ENCODE data around the gene SCD5. TPM values are rescaled to one million over a fixed set of nuclear protein-coding genes. Genes with fewer than 3 reads are reported as not detected.

Gene SCD5
- total RNA-seq, 2 donors from 2014 or later, result 9.7 to 14.0 TPM

- DNase-seq (ENCODE audit: low spot score), result no peak
- no peaks in the 10 kb centered on the region for H3K4me1 ChIP-seq
These were observed 172.2 kb downstream of the SCD5 start for GRCh38 chr4:82626251-82626868.

DNA sequence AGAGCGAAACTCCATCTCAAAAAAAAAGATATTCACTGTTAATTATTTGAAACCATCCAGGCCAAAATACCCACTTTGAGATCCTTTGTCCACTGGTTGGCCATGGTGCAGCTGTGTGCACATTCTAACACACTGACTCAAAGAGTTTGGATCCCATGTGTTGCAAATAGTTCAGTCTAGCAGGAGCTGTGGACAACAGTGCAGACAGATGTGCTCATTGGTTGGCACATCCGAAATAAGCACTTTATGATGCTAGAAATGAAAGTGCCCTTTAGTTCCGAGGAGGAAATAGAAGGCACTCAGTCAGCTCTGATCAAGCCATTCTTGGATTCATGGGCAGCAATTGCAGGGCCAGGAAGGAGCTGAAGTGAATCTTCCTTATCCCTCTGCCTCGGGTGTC is 173.8 kb downstream of the SCD5 start:
- Histone ChIP-seq H3K27me3 (no peaks in the 10 kb centered on the region), H3K4me3 (no peak overlapping the region), H3K36me3 (no peaks in the 10 kb centered on the region), H3K9me3 (no peaks in the 10 kb centered on the region), H3K4me1 (no peaks in the 10 kb centered on the region), H3K27ac (no peak overlapping the region)
- TF ChIP-seq, protein P1, sequence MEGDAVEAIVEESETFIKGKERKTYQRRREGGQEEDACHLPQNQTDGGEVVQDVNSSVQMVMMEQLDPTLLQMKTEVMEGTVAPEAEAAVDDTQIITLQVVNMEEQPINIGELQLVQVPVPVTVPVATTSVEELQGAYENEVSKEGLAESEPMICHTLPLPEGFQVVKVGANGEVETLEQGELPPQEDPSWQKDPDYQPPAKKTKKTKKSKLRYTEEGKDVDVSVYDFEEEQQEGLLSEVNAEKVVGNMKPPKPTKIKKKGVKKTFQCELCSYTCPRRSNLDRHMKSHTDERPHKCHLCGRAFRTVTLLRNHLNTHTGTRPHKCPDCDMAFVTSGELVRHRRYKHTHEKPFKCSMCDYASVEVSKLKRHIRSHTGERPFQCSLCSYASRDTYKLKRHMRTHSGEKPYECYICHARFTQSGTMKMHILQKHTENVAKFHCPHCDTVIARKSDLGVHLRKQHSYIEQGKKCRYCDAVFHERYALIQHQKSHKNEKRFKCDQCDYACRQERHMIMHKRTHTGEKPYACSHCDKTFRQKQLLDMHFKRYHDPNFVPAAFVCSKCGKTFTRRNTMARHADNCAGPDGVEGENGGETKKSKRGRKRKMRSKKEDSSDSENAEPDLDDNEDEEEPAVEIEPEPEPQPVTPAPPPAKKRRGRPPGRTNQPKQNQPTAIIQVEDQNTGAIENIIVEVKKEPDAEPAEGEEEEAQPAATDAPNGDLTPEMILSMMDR (IDR thresholded peaks at IDR 0.05), result no peak
- no peak for DNase-seq (ENCODE audit: low spot score)

More at GRCh38 chr4:82626251-82626868, 172.2 kb downstream of the SCD5 start:
- Histone ChIP-seq H3K27me3 (no peaks in the 10 kb centered on the region), H3K36me3 (no peaks in the 10 kb centered on the region), H3K27ac (peak overlapping the region in 1 of 2 donors; percentile 35), H3K4me3 (no peak overlapping the region), H3K9me3 (no peaks in the 10 kb centered on the region)
- TF ChIP-seq, protein P1 (IDR thresholded peaks at IDR 0.05), result no peak

DNA sequence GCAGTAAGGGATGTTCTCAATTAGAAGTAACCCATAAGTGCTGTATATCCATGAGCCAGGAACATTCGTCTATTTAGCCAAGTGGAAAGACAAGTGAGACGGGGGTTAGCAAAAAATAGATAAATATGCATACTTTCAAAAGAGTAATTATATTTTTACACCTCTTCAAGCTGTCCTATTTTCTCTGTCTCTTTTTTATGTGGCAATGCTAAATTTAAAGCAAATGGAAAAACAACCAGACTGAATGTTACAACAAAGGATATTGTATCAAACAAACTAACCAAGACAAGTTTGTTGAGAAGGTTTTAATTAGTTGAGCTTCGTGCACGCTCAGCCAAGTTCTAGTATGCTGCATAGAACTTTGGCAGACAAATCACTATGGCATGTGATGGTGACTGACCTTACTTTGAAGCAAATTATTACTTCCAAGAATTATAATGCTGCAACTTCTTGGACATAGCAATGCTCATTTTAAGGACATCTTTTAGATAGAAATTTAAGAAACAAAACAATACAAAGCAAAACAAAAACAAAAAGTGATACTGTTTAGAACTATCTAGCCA is 175.4 kb downstream of the SCD5 start:
- Histone ChIP-seq H3K4me3 (no peak overlapping the region), H3K4me1 (no peaks in the 10 kb centered on the region), H3K27ac (no peak overlapping the region), H3K36me3 (no peaks in the 10 kb centered on the region), H3K27me3 (no peaks in the 10 kb centered on the region), H3K9me3 (no peaks in the 10 kb centered on the region)
- DNase-seq (ENCODE audit: low spot score), result no peak
- TF ChIP-seq, protein P1 (IDR thresholded peaks at IDR 0.05), result no peak

DNA sequence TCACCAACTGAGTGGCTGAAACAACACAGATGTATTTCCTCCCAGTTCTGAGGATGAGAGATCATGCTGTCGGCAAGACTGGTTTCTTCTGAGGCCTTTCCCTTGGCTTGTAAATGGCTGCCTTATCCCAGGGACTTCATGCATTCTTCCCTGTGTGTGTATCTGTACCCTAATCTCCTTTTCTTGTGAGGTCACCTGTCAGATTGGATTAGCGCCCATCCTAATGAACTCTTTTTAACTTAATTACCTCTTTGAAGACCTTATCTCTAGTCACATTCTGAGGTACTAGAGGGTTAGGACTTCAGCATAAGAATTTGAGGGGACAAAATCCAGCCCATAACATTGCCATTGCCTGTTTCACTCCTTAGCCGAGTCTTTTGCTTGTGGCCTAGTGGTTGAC is 177.3 kb downstream of the SCD5 start:
- H3K9me3 ChIP-seq, result no peaks in the 10 kb centered on the region
- TF ChIP-seq, protein P1 (IDR thresholded peaks at IDR 0.05), result no peak
- H3K4me1 ChIP-seq, result no peaks in the 10 kb centered on the region
- H3K27ac ChIP-seq, result no peak overlapping the region
- H3K36me3 ChIP-seq, result no peaks in the 10 kb centered on the region
- H3K4me3 ChIP-seq, result no peak overlapping the region
- no peaks in the 10 kb centered on the region for H3K27me3 ChIP-seq
- no peak for DNase-seq (ENCODE audit: low spot score)

DNA sequence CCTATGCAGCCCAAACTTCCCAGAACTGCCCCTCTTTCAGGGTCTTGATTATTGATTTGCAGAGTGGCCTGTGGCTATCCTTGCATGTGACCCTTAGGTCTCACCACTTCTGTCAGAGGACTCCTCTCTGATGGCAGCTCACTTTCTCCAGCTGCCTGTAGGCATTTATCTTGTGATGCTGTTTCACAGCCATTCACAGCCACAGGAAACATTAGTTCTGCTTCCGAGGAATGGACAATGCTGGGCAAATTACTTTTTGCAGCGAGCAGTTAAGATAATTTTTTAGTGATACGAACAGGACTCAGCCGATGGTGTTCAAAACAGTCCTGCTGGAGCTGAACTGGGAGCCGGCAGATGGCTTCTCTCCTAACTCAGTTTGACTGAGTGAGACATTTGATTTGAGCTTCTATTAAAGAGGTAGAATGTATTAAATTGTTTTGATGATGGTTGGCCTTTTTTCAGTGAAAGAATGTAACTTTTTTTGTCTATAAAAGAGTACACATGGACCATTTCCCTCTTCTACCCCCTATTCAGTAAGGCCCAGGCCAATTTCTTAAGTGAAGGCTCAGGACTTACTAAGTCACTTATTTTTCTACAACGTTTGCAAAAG is 178.4 kb downstream of the SCD5 start:
- DNase-seq (ENCODE audit: low spot score), result no peak
- Histone ChIP-seq H3K9me3 (no peaks in the 10 kb centered on the region), H3K4me1 (no peaks in the 10 kb centered on the region), H3K27ac (no peak overlapping the region), H3K36me3 (no peaks in the 10 kb centered on the region), H3K27me3 (no peaks in the 10 kb centered on the region), H3K4me3 (no peak overlapping the region)
- TF ChIP-seq, protein P1 (IDR thresholded peaks at IDR 0.05), result no peak

Measured in right atrium auricular region (tissue), 2 donors.